Measurements from ENCODE around the gene RGPD3. TPM values are rescaled to one million over a fixed set of nuclear protein-coding genes. Genes with fewer than 3 reads are reported as not detected.

The RGPD3 gene
- total RNA-seq, 1 experiment from 2014 or later: 0.21 TPM

DNA sequence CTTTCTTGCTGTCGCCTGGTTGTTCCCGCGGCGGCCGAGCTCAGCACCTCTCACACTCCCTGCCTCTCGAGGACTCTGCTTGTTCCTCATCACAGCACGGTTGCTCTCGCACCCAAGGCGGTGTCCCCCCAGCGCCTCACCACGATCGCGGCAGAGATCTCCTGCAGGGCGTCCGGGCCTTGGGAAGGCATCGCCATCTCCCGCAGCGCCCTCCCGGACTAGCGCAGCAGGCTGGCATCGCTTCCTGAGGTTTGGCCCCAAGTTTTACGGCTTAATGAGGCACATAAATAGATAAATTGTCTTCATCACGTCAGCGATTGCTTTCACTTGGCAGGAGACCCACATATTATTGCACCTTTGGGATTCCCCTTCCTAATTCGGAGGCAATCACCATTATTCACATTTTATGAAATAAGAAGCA lies 125.4 kb downstream of the RGPD3 start:
- no peak for DNase-seq (ENCODE audit: low spot score)

- DNase-seq (ENCODE audit: low spot score): no peak
Observed at GRCh38 chr2:106341666-106342065, 126.5 kb downstream of the RGPD3 start.

Other genes with a start within 250 kb of the RGPD3 start
- not detected in 2 replicates for gene CD8B2, start 19.0 kb upstream of the RGPD3 start, total RNA-seq (2014; rRNA removed; shearing (Covaris generic))

Measured in A172 (cell line).